ENCODE measurements around the gene KSR2.

KSR2 gene

DNA sequence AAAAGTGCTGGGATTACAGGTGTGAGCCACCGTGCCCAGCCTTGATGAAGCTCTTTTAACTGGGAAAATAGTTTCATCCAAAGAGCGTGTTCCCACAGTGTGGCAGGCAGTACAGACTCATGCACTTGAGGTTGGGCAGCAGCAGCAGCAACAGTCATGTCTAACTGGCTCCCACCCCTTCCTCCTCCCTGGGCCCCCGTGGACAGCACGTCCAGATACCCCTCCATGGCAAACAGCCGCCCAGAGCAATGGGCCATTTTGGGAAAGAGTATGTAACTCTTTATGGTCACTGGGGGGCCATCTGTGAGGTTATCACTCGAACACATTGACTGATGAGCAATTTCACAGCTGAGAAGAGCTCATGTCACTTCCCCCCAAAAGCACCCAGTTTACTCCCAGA lies 328.3 kb downstream of the KSR2 start:
- no peak for TF ChIP-seq ZNF121 (tag by site-specific recombination; IDR thresholded peaks at IDR 0.05)
- TF ChIP-seq GFI1B (tag by site-specific recombination; IDR thresholded peaks at IDR 0.05) = no peak
- TF ChIP-seq, protein P1, sequence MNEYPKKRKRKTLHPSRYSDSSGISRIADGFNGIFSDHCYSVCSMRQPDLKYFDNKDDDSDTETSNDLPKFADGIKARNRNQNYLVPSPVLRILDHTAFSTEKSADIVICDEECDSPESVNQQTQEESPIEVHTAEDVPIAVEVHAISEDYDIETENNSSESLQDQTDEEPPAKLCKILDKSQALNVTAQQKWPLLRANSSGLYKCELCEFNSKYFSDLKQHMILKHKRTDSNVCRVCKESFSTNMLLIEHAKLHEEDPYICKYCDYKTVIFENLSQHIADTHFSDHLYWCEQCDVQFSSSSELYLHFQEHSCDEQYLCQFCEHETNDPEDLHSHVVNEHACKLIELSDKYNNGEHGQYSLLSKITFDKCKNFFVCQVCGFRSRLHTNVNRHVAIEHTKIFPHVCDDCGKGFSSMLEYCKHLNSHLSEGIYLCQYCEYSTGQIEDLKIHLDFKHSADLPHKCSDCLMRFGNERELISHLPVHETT (tag by site-specific recombination; IDR thresholded peaks at IDR 0.05) = no peak
- no peak for TF ChIP-seq ZNF335 (tag by site-specific recombination; conservative IDR thresholded peaks at IDR 0.05)
- no peak for TF ChIP-seq ZNF785 (tag by site-specific recombination; IDR thresholded peaks at IDR 0.05)
- TF ChIP-seq ZNF292 (tag by site-specific recombination; IDR thresholded peaks at IDR 0.05; ENCODE audit: borderline replicate concordance, low read depth) = no peak
- no peak for TF ChIP-seq ZBTB48 (tag by site-specific recombination; IDR thresholded peaks at IDR 0.05)
- TF ChIP-seq SP2 (tag by site-specific recombination; IDR thresholded peaks at IDR 0.05) = no peak
- TF ChIP-seq ZFHX2 (tag by site-specific recombination; conservative IDR thresholded peaks at IDR 0.05) = no peak
- TF ChIP-seq ZNF19 (tag by site-specific recombination; IDR thresholded peaks at IDR 0.05; ENCODE audit: low read depth) = no peak
- no peak for TF ChIP-seq ZNF2 (tag by site-specific recombination; IDR thresholded peaks at IDR 0.05)
- TF ChIP-seq WT1 (tag by site-specific recombination; IDR thresholded peaks at IDR 0.05) = no peak
- TF ChIP-seq, protein P2, sequence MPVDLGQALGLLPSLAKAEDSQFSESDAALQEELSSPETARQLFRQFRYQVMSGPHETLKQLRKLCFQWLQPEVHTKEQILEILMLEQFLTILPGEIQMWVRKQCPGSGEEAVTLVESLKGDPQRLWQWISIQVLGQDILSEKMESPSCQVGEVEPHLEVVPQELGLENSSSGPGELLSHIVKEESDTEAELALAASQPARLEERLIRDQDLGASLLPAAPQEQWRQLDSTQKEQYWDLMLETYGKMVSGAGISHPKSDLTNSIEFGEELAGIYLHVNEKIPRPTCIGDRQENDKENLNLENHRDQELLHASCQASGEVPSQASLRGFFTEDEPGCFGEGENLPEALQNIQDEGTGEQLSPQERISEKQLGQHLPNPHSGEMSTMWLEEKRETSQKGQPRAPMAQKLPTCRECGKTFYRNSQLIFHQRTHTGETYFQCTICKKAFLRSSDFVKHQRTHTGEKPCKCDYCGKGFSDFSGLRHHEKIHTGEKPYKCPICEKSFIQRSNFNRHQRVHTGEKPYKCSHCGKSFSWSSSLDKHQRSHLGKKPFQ (tag by site-specific recombination; IDR thresholded peaks at IDR 0.05) = no peak
- TF ChIP-seq, protein P3, sequence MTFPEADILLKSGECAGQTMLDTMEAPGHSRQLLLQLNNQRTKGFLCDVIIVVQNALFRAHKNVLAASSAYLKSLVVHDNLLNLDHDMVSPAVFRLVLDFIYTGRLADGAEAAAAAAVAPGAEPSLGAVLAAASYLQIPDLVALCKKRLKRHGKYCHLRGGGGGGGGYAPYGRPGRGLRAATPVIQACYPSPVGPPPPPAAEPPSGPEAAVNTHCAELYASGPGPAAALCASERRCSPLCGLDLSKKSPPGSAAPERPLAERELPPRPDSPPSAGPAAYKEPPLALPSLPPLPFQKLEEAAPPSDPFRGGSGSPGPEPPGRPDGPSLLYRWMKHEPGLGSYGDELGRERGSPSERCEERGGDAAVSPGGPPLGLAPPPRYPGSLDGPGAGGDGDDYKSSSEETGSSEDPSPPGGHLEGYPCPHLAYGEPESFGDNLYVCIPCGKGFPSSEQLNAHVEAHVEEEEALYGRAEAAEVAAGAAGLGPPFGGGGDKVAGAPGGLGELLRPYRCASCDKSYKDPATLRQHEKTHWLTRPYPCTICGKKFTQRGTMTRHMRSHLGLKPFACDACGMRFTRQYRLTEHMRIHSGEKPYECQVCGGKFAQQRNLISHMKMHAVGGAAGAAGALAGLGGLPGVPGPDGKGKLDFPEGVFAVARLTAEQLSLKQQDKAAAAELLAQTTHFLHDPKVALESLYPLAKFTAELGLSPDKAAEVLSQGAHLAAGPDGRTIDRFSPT (tag by site-specific recombination; IDR thresholded peaks at IDR 0.05) = no peak
- Histone ChIP-seq H3K27ac (ENCODE audit: extremely low read depth, low read depth, low read length) (no peak overlapping the region), H3K36me3 (ENCODE audit: control insufficient read depth in 2 of 2, insufficient read depth in 1 of 2, low read length in 2 of 2) (no peaks in the 10 kb centered on the region), H3K9me3 (ENCODE audit: control insufficient read depth, insufficient read depth, low read depth, low read length) (peaks cover 3% of the 10 kb centered on the region; the same call in 1 of the 2 replicates), H3K4me1 (ENCODE audit: control insufficient read depth, insufficient read depth, low read length) (no peaks in the 10 kb centered on the region), H3K4me3 (ENCODE audit: low read depth, low read length) (no peak overlapping the region)
- POLR2A ChIA-PET = no interaction called here
- CTCF ChIA-PET = interaction anchor here (1.3 kb wide), 1 partner anchor 52 kb away, joined by 3 read pairs; no protein-coding TSS in a partner anchor

DNA sequence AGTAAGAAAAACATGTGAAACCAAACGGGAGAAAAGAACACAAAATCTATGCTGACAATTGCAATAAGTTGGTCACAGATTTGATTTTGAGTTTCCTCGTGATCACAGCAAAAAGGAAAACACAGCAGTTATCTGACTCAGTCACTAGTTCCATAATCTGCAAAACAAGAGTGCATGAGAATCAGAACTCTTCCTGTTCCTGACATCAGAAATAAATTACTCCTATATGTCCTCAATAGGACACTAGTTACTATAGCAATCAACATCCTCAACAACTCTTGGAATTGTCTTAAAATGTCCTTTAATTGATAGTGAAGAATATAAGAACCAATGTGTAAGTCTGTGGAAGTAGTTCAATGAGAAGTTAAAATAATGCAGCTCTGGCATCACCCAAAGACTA lies 339.3 kb downstream of the KSR2 start:
- no peaks in the 10 kb centered on the region for H3K9me3 ChIP-seq (ENCODE audit: control insufficient read depth, insufficient read depth, low read depth, low read length)
- H3K4me3 ChIP-seq (ENCODE audit: low read depth, low read length) = no peak overlapping the region
- ChIA-PET CTCF (no interaction called here), POLR2A (no interaction called here)
- H3K27ac ChIP-seq (ENCODE audit: extremely low read depth, low read depth, low read length) = no peak overlapping the region
- H3K4me1 ChIP-seq (ENCODE audit: control insufficient read depth, insufficient read depth, low read length) = no peaks in the 10 kb centered on the region
- TF ChIP-seq, protein P3 (tag by site-specific recombination; IDR thresholded peaks at IDR 0.05) = no peak
- TF ChIP-seq SP3 (tag by site-specific recombination; IDR thresholded peaks at IDR 0.05) (no peak), ZNF223 (tag by site-specific recombination; IDR thresholded peaks at IDR 0.05) (no peak), ZNF214 (tag by site-specific recombination; IDR thresholded peaks at IDR 0.05; ENCODE audit: borderline replicate concordance) (peak; percentile 63; the same call in 1 of the 2 replicates)
- TF ChIP-seq, protein P4, sequence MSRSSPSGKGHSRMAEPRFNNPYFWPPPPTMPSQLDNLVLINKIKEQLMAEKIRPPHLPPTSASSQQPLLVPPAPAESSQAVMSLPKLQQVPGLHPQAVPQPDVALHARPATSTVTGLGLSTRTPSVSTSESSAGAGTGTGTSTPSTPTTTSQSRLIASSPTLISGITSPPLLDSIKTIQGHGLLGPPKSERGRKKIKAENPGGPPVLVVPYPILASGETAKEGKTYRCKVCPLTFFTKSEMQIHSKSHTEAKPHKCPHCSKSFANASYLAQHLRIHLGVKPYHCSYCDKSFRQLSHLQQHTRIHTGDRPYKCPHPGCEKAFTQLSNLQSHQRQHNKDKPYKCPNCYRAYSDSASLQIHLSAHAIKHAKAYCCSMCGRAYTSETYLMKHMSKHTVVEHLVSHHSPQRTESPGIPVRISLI (tag by site-specific recombination; IDR thresholded peaks at IDR 0.05) = no peak
- TF ChIP-seq, protein P5, sequence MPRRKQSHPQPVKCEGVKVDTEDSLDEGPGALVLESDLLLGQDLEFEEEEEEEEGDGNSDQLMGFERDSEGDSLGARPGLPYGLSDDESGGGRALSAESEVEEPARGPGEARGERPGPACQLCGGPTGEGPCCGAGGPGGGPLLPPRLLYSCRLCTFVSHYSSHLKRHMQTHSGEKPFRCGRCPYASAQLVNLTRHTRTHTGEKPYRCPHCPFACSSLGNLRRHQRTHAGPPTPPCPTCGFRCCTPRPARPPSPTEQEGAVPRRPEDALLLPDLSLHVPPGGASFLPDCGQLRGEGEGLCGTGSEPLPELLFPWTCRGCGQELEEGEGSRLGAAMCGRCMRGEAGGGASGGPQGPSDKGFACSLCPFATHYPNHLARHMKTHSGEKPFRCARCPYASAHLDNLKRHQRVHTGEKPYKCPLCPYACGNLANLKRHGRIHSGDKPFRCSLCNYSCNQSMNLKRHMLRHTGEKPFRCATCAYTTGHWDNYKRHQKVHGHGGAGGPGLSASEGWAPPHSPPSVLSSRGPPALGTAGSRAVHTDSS (tag by site-specific recombination; IDR thresholded peaks at IDR 0.05) = no peak
- TF ChIP-seq, protein P6, sequence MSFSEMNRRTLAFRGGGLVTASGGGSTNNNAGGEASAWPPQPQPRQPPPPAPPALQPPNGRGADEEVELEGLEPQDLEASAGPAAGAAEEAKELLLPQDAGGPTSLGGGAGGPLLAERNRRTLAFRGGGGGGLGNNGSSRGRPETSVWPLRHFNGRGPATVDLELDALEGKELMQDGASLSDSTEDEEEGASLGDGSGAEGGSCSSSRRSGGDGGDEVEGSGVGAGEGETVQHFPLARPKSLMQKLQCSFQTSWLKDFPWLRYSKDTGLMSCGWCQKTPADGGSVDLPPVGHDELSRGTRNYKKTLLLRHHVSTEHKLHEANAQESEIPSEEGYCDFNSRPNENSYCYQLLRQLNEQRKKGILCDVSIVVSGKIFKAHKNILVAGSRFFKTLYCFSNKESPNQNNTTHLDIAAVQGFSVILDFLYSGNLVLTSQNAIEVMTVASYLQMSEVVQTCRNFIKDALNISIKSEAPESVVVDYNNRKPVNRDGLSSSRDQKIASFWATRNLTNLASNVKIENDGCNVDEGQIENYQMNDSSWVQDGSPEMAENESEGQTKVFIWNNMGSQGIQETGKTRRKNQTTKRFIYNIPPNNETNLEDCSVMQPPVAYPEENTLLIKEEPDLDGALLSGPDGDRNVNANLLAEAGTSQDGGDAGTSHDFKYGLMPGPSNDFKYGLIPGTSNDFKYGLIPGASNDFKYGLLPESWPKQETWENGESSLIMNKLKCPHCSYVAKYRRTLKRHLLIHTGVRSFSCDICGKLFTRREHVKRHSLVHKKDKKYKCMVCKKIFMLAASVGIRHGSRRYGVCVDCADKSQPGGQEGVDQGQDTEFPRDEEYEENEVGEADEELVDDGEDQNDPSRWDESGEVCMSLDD (tag by site-specific recombination; IDR thresholded peaks at IDR 0.05) = no peak
- no peaks in the 10 kb centered on the region for H3K36me3 ChIP-seq (ENCODE audit: control insufficient read depth in 2 of 2, insufficient read depth in 1 of 2, low read length in 2 of 2)

Data from HEK293 (cell line).